Esophagus squamous epithelium (tissue), 5 donors: ENCODE results near the gene NOD1. TPM values are rescaled to one million over a fixed set of nuclear protein-coding genes. Genes with fewer than 3 reads are reported as not detected.

Experiments
- DNase-seq: peaks from one replicate; lab custom pipeline; 2025; lab: John Stamatoyannopoulos, UW
- H3K27ac ChIP-seq, 4 donors: fragments of 200-600 bp; sonication (generic); one replicate each; pipeline ENCODE4 v1.5.1; 2016 to 2019; ENCODE audit warnings: mild to moderate bottlenecking in 1 of 4
- H3K27me3 ChIP-seq, 4 donors: fragments of 200-600 bp; sonication (generic); 1 replicate in 3 of 4; 2 replicates in 1 of 4; pipeline versions ENCODE4 v1.5.1 to v1.6.0; 2017 to 2021; ENCODE audit warnings: antibody characterized with exemption in 1 of 4
- H3K36me3 ChIP-seq, 3 donors: fragments of 200-600 bp; sonication (generic); one replicate each; pipeline ENCODE4 v1.5.1; 2016 to 2019
- H3K4me1 ChIP-seq, 3 donors: fragments of 200-600 bp; sonication (generic); one replicate each; pipeline ENCODE4 v1.5.1; 2017 to 2019
- H3K4me3 ChIP-seq, 4 donors: fragments of 200-600 bp; sonication (generic); 1 replicate in 3 of 4; 2 replicates in 1 of 4; pipeline ENCODE4 v1.5.1; 2016 to 2019; ENCODE audit warnings: mild to moderate bottlenecking in 2 of 4, moderate library complexity in 1 of 4
- H3K9me3 ChIP-seq, 3 donors: fragments of 200-600 bp; sonication (generic); one replicate each; pipeline ENCODE4 v1.5.1; 2016 to 2019
- CTCF ChIP-seq, 6 experiments: fragments of 450-650 bp in 4 of 6; fragments of 200-600 bp in 2 of 6; sonication (generic) in 2 of 6; IDR thresholded peaks; one replicate each; pipeline ENCODE4 v1.5.1; 2016 to 2019; ENCODE audit warnings: antibody characterized with exemption in 6 of 6, mild to moderate bottlenecking in 4 of 6, moderate library complexity in 4 of 6
- POLR2A ChIP-seq, 4 donors: fragments of 450-650 bp; IDR thresholded peaks; one replicate each; pipeline ENCODE4 v1.6.1; 2017; ENCODE audit warnings: antibody characterized with exemption in 4 of 4, mild to moderate bottlenecking in 4 of 4, moderate library complexity in 3 of 4
- WGBS, 2 donors: methylation state at CpG; one replicate each; pipeline ENCODE4 v1.1.5; 2018; 5-methylcytosine and 5-hydroxymethylcytosine counted together
- intact Hi-C: fragments of 100-400 bp; cut with DNase I; formaldehyde crosslinking; loops from one replicate; pipeline ENCODE4 v1.15.0; 2022
- total RNA-seq, 4 donors: library from RNA; depleted of rRNA; stranded (reverse); fragments of >200 nt; gene quantifications; one replicate each; pipeline ENCODE4 v1.1.0, GENCODE V29; 2016
- donor health status: DM: yes; HTN: yes; CAD: no.

Gene NOD1
- total RNA-seq, 4 donors from 2014 or later, result 4.2 to 13.0 (median 6.2) TPM

GRCh38 chr7:30437823-30438574 lies 40.6 kb downstream of the NOD1 start:
- 95% methylated on average over 9 to 19 of the region's 21 CpGs for WGBS, 2 donors
- intact Hi-C loops, result no loop called here
- Histone ChIP-seq H3K36me3 (peaks cover 0 to 55% (median 21%) of the 10 kb centered on the region in 3 donors), H3K9me3 (no peaks in the 10 kb centered on the region), H3K27me3 (no peaks in the 10 kb centered on the region), H3K27ac (no peak overlapping the region), H3K4me1 (peaks cover 3 to 18% (median 5%) of the 10 kb centered on the region in 3 donors), H3K4me3 (no peak overlapping the region)
- no peak for DNase-seq
- TF ChIP-seq CTCF (IDR thresholded peaks at IDR 0.05) (no peak), POLR2A (IDR thresholded peaks at IDR 0.05) (no peak)

- Histone ChIP-seq H3K4me1 (peaks cover 8 to 33% (median 12%) of the 10 kb centered on the region in 3 donors), H3K27me3 (no peaks in the 10 kb centered on the region), H3K36me3 (peaks cover 0 to 64% (median 21%) of the 10 kb centered on the region in 3 donors), H3K4me3 (no peak overlapping the region), H3K9me3 (no peaks in the 10 kb centered on the region), H3K27ac (no peak overlapping the region)
- DNase-seq, result no peak
- no peak for TF ChIP-seq CTCF (IDR thresholded peaks at IDR 0.05)
- no peak for TF ChIP-seq POLR2A (IDR thresholded peaks at IDR 0.05)
- intact Hi-C loops, result no loop called here
- WGBS, 2 donors, result 80% methylated on average over 1 of the region's 1 CpG; no CpG with 5 or more reads in 1 of the 2 donors
Observed at GRCh38 chr7:30436518-30436917, 42.1 kb downstream of the NOD1 start.

GRCh38 chr7:30436046-30436445 lies 42.5 kb downstream of the NOD1 start:
- Histone ChIP-seq H3K9me3 (no peaks in the 10 kb centered on the region), H3K4me3 (no peak overlapping the region), H3K4me1 (peaks cover 12 to 38% (median 12%) of the 10 kb centered on the region in 3 donors), H3K27me3 (no peaks in the 10 kb centered on the region), H3K36me3 (peaks cover 0 to 67% (median 21%) of the 10 kb centered on the region in 3 donors), H3K27ac (no peak overlapping the region)
- intact Hi-C loops, result no loop called here
- no peak for DNase-seq
- 65 to 84% methylated on average over 3 to 5 of the region's 7 CpGs for WGBS, 2 donors
- TF ChIP-seq CTCF (IDR thresholded peaks at IDR 0.05), result no peak
- no peak for TF ChIP-seq POLR2A (IDR thresholded peaks at IDR 0.05)

- 76 to 77% methylated on average over 6 of the region's 6 CpGs for WGBS, 2 donors
- H3K4me1 ChIP-seq, result peaks cover 17 to 56% (median 18%) of the 10 kb centered on the region in 3 donors
- no peak for TF ChIP-seq POLR2A (IDR thresholded peaks at IDR 0.05)
- no peak for TF ChIP-seq CTCF (IDR thresholded peaks at IDR 0.05)
- H3K36me3 ChIP-seq, result peaks cover 0 to 84% (median 22%) of the 10 kb centered on the region in 3 donors
- peak overlapping the region in 2 of 4 donors; percentile 15 to 71 for H3K27ac ChIP-seq
- no peak overlapping the region for H3K4me3 ChIP-seq
- H3K27me3 ChIP-seq, result no peaks in the 10 kb centered on the region
- intact Hi-C loops, result no loop called here
- no peaks in the 10 kb centered on the region for H3K9me3 ChIP-seq
- DNase-seq, result no peak
Observed at GRCh38 chr7:30434140-30434799, 44.3 kb downstream of the NOD1 start.

- Histone ChIP-seq H3K36me3 (peaks cover 0 to 84% (median 26%) of the 10 kb centered on the region in 3 donors), H3K4me1 (peaks cover 17 to 56% (median 18%) of the 10 kb centered on the region in 3 donors)
Observed at GRCh38 chr7:30433506-30433905, 45.1 kb downstream of the NOD1 start.

More at GRCh38 chr7:30433506-30433905, 45.1 kb downstream of the NOD1 start:
- TF ChIP-seq CTCF (IDR thresholded peaks at IDR 0.05), result no peak
- TF ChIP-seq POLR2A (IDR thresholded peaks at IDR 0.05), result no peak
- WGBS, 2 donors, result 57 to 67% methylated on average over 1 of the region's 1 CpG
- Histone ChIP-seq H3K4me3 (no peak overlapping the region), H3K27ac (peak overlapping the region; percentile 31 to 71 (median 67)), H3K27me3 (no peaks in the 10 kb centered on the region), H3K9me3 (no peaks in the 10 kb centered on the region)
- intact Hi-C loops, result no loop called here
- DNase-seq, result no peak
